Peyer's patch (tissue), 4 donors: Measurements from ENCODE around the gene PMVK.

ENCODE experiments used
- CTCF ChIP-seq, 6 experiments: fragments of 450-650 bp in 4 of 6; fragments of 200-600 bp in 2 of 6; sonication (generic) in 1 of 6; IDR thresholded peaks; one replicate each; pipeline ENCODE4 v1.5.1; 2017 to 2019; ENCODE audit warnings: antibody characterized with exemption in 6 of 6, mild to moderate bottlenecking in 3 of 6, moderate library complexity in 1 of 6
- POLR2A ChIP-seq, 2 donors: fragments of 450-650 bp; IDR thresholded peaks; one replicate each; pipeline ENCODE4 v1.5.1; 2017; ENCODE audit warnings: antibody characterized with exemption in 2 of 2, mild to moderate bottlenecking in 2 of 2, moderate library complexity in 2 of 2

GRCh38 chr1:154895798-154896197 lies 40.7 kb downstream of the PMVK start:
- no peak for TF ChIP-seq CTCF (IDR thresholded peaks at IDR 0.05)
- no peak for TF ChIP-seq POLR2A (IDR thresholded peaks at IDR 0.05)
